NB4 (cell line): ENCODE data around the gene KLF18.

Experiments
- TF ChIP-seq, protein P1 (sequence below): IDR thresholded peaks from one replicate; pipeline ENCODE4 v1.5.1; 2012; ENCODE audit warnings: low read depth, low read length
- TF ChIP-seq, protein P2 (sequence below): IDR thresholded peaks from 2 replicates; pipeline ENCODE4 v1.6.1; 2011; ENCODE audit warnings: low read depth, low read length

DNA sequence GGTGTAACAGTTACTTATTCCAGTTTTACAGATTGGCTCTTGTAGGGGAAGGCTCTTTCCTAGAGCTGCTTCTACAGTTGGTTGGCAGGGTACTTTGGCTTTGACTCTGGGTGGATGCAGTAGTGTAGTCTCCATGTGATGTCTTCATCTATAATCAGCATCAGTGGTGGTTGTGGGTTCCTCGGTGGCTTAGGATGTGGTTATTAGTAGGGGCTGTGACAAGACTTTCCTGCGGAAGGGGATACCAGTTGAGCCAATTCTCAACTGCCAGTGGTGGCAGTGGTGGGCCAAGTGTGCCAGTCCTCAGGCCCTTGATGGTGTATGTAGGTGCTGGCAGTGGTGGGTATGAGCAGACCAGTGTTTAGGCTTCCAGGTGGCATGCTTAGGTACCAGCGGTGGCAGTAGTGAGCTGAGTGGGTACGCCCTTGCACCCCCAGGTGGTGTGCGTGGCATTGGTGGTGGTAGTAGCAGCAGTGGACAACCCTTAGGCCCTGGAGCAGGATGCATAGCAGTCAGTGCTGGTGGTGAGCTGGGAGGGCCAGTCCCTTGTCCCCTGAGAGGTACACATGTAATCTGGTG lies 27.2 kb upstream of the KLF18 start:
- TF ChIP-seq, protein P1, sequence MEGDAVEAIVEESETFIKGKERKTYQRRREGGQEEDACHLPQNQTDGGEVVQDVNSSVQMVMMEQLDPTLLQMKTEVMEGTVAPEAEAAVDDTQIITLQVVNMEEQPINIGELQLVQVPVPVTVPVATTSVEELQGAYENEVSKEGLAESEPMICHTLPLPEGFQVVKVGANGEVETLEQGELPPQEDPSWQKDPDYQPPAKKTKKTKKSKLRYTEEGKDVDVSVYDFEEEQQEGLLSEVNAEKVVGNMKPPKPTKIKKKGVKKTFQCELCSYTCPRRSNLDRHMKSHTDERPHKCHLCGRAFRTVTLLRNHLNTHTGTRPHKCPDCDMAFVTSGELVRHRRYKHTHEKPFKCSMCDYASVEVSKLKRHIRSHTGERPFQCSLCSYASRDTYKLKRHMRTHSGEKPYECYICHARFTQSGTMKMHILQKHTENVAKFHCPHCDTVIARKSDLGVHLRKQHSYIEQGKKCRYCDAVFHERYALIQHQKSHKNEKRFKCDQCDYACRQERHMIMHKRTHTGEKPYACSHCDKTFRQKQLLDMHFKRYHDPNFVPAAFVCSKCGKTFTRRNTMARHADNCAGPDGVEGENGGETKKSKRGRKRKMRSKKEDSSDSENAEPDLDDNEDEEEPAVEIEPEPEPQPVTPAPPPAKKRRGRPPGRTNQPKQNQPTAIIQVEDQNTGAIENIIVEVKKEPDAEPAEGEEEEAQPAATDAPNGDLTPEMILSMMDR, result no peak
- TF ChIP-seq, protein P2, sequence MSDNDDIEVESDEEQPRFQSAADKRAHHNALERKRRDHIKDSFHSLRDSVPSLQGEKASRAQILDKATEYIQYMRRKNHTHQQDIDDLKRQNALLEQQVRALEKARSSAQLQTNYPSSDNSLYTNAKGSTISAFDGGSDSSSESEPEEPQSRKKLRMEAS, result no peak
